Activated naive CD4-positive, alpha-beta T cell treated with anti-CD3 and anti-CD28 coated beads, Interleukin-2, amount 50 U/mL, for 24 hours (primary cell): ENCODE data around the gene SLC6A19.

Experiments used
- H3K27ac Mint-ChIP-seq: one replicate; pipeline ENCODE4 v1.8.0; 2021; ENCODE audit warnings: mild to moderate bottlenecking, mixed read lengths
- H3K27me3 Mint-ChIP-seq: one replicate; pipeline ENCODE4 v1.8.0; 2021; ENCODE audit warnings: mixed read lengths
- H3K36me3 Mint-ChIP-seq: one replicate; pipeline ENCODE4 v1.8.0; 2021; ENCODE audit warnings: mixed read lengths
- H3K4me1 Mint-ChIP-seq: one replicate; pipeline ENCODE4 v1.8.0; 2021; ENCODE audit warnings: mixed read lengths
- H3K4me3 Mint-ChIP-seq: one replicate; pipeline ENCODE4 v1.8.0; 2021; ENCODE audit warnings: mild to moderate bottlenecking, mixed read lengths
- H3K9me3 Mint-ChIP-seq: one replicate; pipeline ENCODE4 v1.8.0; 2021; ENCODE audit warnings: mixed read lengths

SLC6A19 gene

DNA sequence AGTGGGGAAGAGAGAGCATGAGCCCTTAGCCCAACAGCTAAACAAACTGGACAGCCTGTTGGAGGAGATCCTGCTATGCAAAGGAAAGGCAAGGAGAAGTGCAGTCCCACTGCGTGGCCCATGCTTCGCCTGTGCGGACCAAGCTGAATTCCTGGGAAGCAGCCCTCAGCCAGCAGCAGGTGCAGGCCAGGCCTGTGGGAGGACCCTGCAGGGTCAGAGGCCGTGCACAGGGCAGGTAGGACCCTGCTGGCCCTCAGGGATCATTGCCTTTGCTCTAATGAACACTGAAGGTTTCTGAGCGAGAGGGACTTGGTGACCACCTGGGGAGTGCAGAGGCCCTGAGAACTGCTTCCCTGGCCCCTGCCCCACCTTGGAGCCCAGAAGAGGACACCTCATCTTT is 6.0 kb upstream of the SLC6A19 start:
- H3K27me3 Mint-ChIP-seq, result peaks cover 5% of the 10 kb centered on the region
- no peak overlapping the region for H3K4me3 Mint-ChIP-seq
- H3K27ac Mint-ChIP-seq, result no peak overlapping the region
- H3K4me1 Mint-ChIP-seq, result no peaks in the 10 kb centered on the region
- H3K36me3 Mint-ChIP-seq, result no peaks in the 10 kb centered on the region
- no peaks in the 10 kb centered on the region for H3K9me3 Mint-ChIP-seq

- Mint-ChIP-seq H3K4me1 (no peaks in the 10 kb centered on the region), H3K9me3 (no peaks in the 10 kb centered on the region), H3K27ac (no peak overlapping the region), H3K36me3 (no peaks in the 10 kb centered on the region), H3K27me3 (peaks cover 1% of the 10 kb centered on the region), H3K4me3 (no peak overlapping the region)
These were observed 5.5 kb upstream of the SLC6A19 start for GRCh38 chr5:1195916-1196315.

DNA sequence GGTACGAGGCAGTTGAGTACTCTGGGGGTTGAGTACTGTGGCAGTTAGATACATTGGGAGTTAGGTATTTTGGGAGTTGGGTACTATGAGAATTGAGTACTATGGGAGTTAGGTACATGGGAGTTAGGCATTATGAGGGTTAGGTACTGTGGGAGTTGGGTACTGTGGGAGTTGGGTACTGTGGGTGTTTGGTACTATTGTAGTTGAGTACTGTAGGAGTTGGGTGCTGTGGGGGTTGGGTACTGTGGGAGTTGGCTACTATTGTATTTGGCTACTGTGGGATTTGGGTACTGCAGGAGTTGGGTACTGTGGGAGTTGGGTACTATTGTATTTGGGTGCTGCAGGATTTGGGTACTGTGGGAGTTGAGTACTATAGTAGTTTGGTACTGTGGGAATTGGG is 4.8 kb upstream of the SLC6A19 start:
- Mint-ChIP-seq H3K4me1 (no peaks in the 10 kb centered on the region), H3K9me3 (no peaks in the 10 kb centered on the region), H3K27ac (no peak overlapping the region), H3K27me3 (peaks cover 1% of the 10 kb centered on the region), H3K4me3 (no peak overlapping the region), H3K36me3 (no peaks in the 10 kb centered on the region)

DNA sequence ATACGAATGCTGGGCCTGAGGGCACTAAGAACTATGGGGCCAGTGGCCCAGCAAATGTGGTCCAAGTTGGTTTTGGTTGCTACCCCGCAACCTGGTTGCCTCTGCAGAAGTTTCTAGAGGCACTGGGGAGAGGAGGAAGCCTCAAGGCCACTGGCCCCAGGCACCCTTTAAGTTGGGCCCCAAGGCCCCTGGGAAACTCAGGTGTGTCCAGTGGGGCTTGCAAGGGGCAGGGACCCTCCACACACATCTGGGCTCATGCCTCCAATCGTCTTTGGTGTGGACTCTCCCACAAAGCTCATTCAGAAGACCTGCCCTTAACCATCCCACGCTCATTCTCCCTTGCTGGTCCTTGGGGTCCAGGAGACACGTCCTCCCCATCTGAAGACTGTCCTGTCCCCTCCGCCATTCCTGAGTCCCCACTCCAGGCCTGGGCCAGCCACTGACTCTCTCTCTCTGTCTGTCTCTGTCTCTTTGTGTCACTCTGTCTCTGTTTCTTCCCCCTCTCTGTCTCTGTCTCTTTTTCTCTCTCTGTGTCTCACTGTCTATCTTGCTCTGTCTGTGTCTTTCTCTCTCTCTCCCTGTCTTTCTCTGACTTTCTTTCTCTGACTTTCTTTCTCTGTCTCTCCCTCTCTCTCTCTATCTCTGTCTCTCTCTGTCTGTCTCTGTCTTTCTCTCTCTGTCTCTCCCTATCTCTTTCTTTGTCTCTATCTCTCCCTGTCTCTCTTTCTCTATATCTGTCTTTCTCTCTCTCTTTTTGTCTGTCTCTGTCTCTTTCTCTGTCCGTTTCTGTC is 3.3 kb upstream of the SLC6A19 start:
- Mint-ChIP-seq H3K27ac (no peak overlapping the region), H3K4me1 (no peaks in the 10 kb centered on the region), H3K27me3 (no peaks in the 10 kb centered on the region), H3K9me3 (no peaks in the 10 kb centered on the region), H3K36me3 (no peaks in the 10 kb centered on the region), H3K4me3 (no peak overlapping the region)

DNA sequence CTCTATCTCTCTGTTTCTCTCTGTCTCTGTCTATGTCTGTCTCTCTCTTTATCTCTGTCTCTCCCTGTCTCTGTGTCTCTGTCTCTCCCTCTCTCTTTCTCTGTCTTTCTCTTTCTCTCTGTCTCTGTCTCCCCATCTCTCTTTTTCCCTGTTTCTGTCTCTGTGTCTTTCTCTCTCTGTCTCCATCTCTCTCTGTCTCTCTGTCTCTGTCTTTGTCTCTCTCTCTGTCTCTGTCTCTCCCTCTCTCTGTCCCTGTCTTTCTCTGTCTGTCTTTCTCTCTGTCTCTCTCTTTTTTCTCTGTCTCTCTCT is 2.1 kb upstream of the SLC6A19 start:
- no peaks in the 10 kb centered on the region for H3K27me3 Mint-ChIP-seq
- H3K4me1 Mint-ChIP-seq, result no peaks in the 10 kb centered on the region
- H3K27ac Mint-ChIP-seq, result no peak overlapping the region
- no peak overlapping the region for H3K4me3 Mint-ChIP-seq
- H3K9me3 Mint-ChIP-seq, result no peaks in the 10 kb centered on the region
- H3K36me3 Mint-ChIP-seq, result no peaks in the 10 kb centered on the region

GRCh38 chr5:1199649-1200494 is 1.5 kb upstream of the SLC6A19 start:
- no peaks in the 10 kb centered on the region for H3K36me3 Mint-ChIP-seq
- H3K4me3 Mint-ChIP-seq, result no peak overlapping the region
- H3K9me3 Mint-ChIP-seq, result no peaks in the 10 kb centered on the region
- no peaks in the 10 kb centered on the region for H3K4me1 Mint-ChIP-seq
- no peaks in the 10 kb centered on the region for H3K27me3 Mint-ChIP-seq
- no peak overlapping the region for H3K27ac Mint-ChIP-seq

- Mint-ChIP-seq H3K27me3 (no peaks in the 10 kb centered on the region), H3K27ac (no peak overlapping the region), H3K9me3 (no peaks in the 10 kb centered on the region), H3K36me3 (no peaks in the 10 kb centered on the region), H3K4me1 (no peaks in the 10 kb centered on the region), H3K4me3 (no peak overlapping the region)
These were observed 684 bp upstream of the SLC6A19 start for GRCh38 chr5:1200495-1201326.

GRCh38 chr5:1202026-1202797 is 817 bp downstream of the SLC6A19 start:
- H3K27ac Mint-ChIP-seq, result no peak overlapping the region
- H3K27me3 Mint-ChIP-seq, result no peaks in the 10 kb centered on the region
- no peaks in the 10 kb centered on the region for H3K36me3 Mint-ChIP-seq
- H3K4me3 Mint-ChIP-seq, result no peak overlapping the region
- no peaks in the 10 kb centered on the region for H3K4me1 Mint-ChIP-seq
- no peaks in the 10 kb centered on the region for H3K9me3 Mint-ChIP-seq

GRCh38 chr5:1202798-1203185 is 1.4 kb downstream of the SLC6A19 start:
- H3K4me3 Mint-ChIP-seq, result no peak overlapping the region
- H3K36me3 Mint-ChIP-seq, result no peaks in the 10 kb centered on the region
- no peaks in the 10 kb centered on the region for H3K4me1 Mint-ChIP-seq
- H3K27me3 Mint-ChIP-seq, result no peaks in the 10 kb centered on the region
- H3K27ac Mint-ChIP-seq, result no peak overlapping the region
- no peaks in the 10 kb centered on the region for H3K9me3 Mint-ChIP-seq

GRCh38 chr5:1203311-1203967 is 2.0 kb downstream of the SLC6A19 start:
- no peaks in the 10 kb centered on the region for H3K27me3 Mint-ChIP-seq
- no peak overlapping the region for H3K4me3 Mint-ChIP-seq
- H3K9me3 Mint-ChIP-seq, result no peaks in the 10 kb centered on the region
- no peaks in the 10 kb centered on the region for H3K4me1 Mint-ChIP-seq
- no peak overlapping the region for H3K27ac Mint-ChIP-seq
- H3K36me3 Mint-ChIP-seq, result no peaks in the 10 kb centered on the region

- Mint-ChIP-seq H3K9me3 (no peaks in the 10 kb centered on the region), H3K36me3 (no peaks in the 10 kb centered on the region), H3K27ac (no peak overlapping the region), H3K27me3 (no peaks in the 10 kb centered on the region), H3K4me1 (no peaks in the 10 kb centered on the region), H3K4me3 (no peak overlapping the region)
These were observed 2.7 kb downstream of the SLC6A19 start for GRCh38 chr5:1203968-1204692.

DNA sequence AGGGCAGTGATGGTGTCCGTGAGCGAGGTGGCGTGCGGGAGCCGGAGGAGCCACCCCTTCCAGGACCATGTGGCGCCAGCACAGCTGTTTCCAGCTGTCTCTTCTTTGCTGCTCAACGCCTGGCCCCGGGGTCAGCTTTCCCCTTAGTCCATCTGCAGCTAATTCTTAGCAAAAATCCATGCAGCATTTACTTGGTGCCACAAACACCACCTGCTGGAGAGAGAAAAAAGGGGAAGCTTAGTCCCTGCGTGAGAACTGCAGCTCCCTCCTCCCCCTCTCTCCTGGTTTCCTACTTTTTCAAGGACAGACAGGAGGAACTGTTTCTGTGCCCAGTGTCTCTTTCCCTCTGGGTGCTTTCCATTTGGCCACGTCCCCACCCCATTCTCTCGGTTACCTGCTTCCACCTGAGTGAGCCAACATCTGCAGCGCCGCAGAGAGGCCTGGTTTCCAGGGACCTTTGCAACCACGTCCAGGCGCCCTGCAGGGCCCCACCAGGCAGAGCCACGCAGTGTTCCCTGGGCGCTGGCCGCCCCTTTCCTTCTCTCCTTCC is 3.4 kb downstream of the SLC6A19 start:
- Mint-ChIP-seq H3K36me3 (no peaks in the 10 kb centered on the region), H3K9me3 (no peaks in the 10 kb centered on the region), H3K27me3 (no peaks in the 10 kb centered on the region), H3K4me3 (no peak overlapping the region), H3K27ac (no peak overlapping the region), H3K4me1 (no peaks in the 10 kb centered on the region)

- Mint-ChIP-seq H3K27ac (no peak overlapping the region), H3K36me3 (no peaks in the 10 kb centered on the region), H3K4me1 (no peaks in the 10 kb centered on the region), H3K9me3 (no peaks in the 10 kb centered on the region), H3K4me3 (no peak overlapping the region), H3K27me3 (no peaks in the 10 kb centered on the region)
These were observed 4.1 kb downstream of the SLC6A19 start for GRCh38 chr5:1205255-1206180.
